Measurements from ENCODE around the gene ASS1. TPM values are rescaled to one million over a fixed set of nuclear protein-coding genes. Genes with fewer than 3 reads are reported as not detected.
"Not testable (repeated sequence)": the region's sequence is repeated elsewhere in the genome, so short reads cannot be mapped to it uniquely, and the experiment has no call there.

ASS1 gene
- total RNA-seq, 1 donor from 2014 or later = 1,233 TPM

GRCh38 chr9:130433168-130433946 lies 11.4 kb upstream of the ASS1 start:
- ATAC-seq = peak; percentile 62
- DNase-seq (ENCODE audit: low spot score) = peak; percentile 97

- ATAC-seq = no peak
- no peak for DNase-seq (ENCODE audit: low spot score)
Observed at GRCh38 chr9:130433947-130434262, 10.9 kb upstream of the ASS1 start.

- ATAC-seq; DNase-seq (ENCODE audit: low spot score): not testable (repeated sequence)
Observed at GRCh38 chr9:130434656-130435055, 10.1 kb upstream of the ASS1 start.

GRCh38 chr9:130437011-130437789 lies 7.6 kb upstream of the ASS1 start:
- DNase-seq (ENCODE audit: low spot score) (peak; percentile 92), ATAC-seq (peak; percentile 49)

- peak; percentile 96 for DNase-seq (ENCODE audit: low spot score)
- ATAC-seq = peak; percentile 55
Observed at GRCh38 chr9:130438382-130438981, 6.3 kb upstream of the ASS1 start.

- ATAC-seq (no peak), DNase-seq (ENCODE audit: low spot score) (no peak)
Observed at GRCh38 chr9:130441031-130441430, 3.7 kb upstream of the ASS1 start.

GRCh38 chr9:130442746-130443455 lies 1.9 kb upstream of the ASS1 start:
- peak; percentile 38 for ATAC-seq
- peak; percentile 90 for DNase-seq (ENCODE audit: low spot score)

GRCh38 chr9:130443456-130443801 lies 1.3 kb upstream of the ASS1 start:
- DNase-seq (ENCODE audit: low spot score) (no peak), ATAC-seq (no peak)

- ATAC-seq = peak; percentile 35
- peak; percentile 85 for DNase-seq (ENCODE audit: low spot score)
Observed at GRCh38 chr9:130443840-130444492, 795 bp upstream of the ASS1 start.

GRCh38 chr9:130445268-130445983 lies 665 bp downstream of the ASS1 start:
- DNase-seq (ENCODE audit: low spot score) (peak; percentile 74), ATAC-seq (peak; percentile 24)

- DNase-seq (ENCODE audit: low spot score) = peak; percentile 87
- peak; percentile 10 for ATAC-seq
Observed at GRCh38 chr9:130446101-130446861, 1.5 kb downstream of the ASS1 start.

GRCh38 chr9:130447193-130447816 lies 2.5 kb downstream of the ASS1 start:
- no peak for DNase-seq (ENCODE audit: low spot score)
- ATAC-seq = no peak

- ATAC-seq = no peak
- DNase-seq (ENCODE audit: low spot score) = no peak
Observed at GRCh38 chr9:130448035-130448624, 3.4 kb downstream of the ASS1 start.

GRCh38 chr9:130448771-130449603 lies 4.2 kb downstream of the ASS1 start:
- no peak for DNase-seq (ENCODE audit: low spot score)

GRCh38 chr9:130450344-130451003 lies 5.7 kb downstream of the ASS1 start:
- DNase-seq (ENCODE audit: low spot score) (peak; percentile 94), ATAC-seq (peak; percentile 48)

More at GRCh38 chr9:130448771-130449603, 4.2 kb downstream of the ASS1 start:
- ATAC-seq = no peak

- ATAC-seq (no peak), DNase-seq (ENCODE audit: low spot score) (no peak)
Observed at GRCh38 chr9:130451004-130451390, 6.2 kb downstream of the ASS1 start.
